ENCODE results near the gene SPOPL.

The SPOPL gene

GRCh38 chr2:138491495-138491862, 10.1 kb upstream of the SPOPL start (continued):
- no peak for TF ChIP-seq TSHZ1 (tag by site-specific recombination; IDR thresholded peaks at IDR 0.05; ENCODE audit: borderline replicate concordance)
- no peak for TF ChIP-seq ZNF398 (tag by site-specific recombination; IDR thresholded peaks at IDR 0.05)
- no peak for TF ChIP-seq MZF1 (tag by site-specific recombination; IDR thresholded peaks at IDR 0.05; ENCODE audit: borderline replicate concordance)
- TF ChIP-seq ZNF19 (tag by site-specific recombination; IDR thresholded peaks at IDR 0.05; ENCODE audit: low read depth): no peak
- no peak for TF ChIP-seq ZNF169 (tag by site-specific recombination; IDR thresholded peaks at IDR 0.05)
- TF ChIP-seq ZBTB44 (tag by site-specific recombination; IDR thresholded peaks at IDR 0.05): no peak
- TF ChIP-seq ZBTB11 (tag by site-specific recombination; conservative IDR thresholded peaks at IDR 0.05; ENCODE audit: low read depth): no peak
- TF ChIP-seq ZNF600 (tag by site-specific recombination; IDR thresholded peaks at IDR 0.05): no peak

GRCh38 chr2:138492160-138492559, 9.4 kb upstream of the SPOPL start:
- Histone ChIP-seq H3K9me3 (ENCODE audit: control insufficient read depth, insufficient read depth, low read depth, low read length) (no peaks in the 10 kb centered on the region), H3K4me3 (ENCODE audit: low read depth, low read length) (no peak overlapping the region), H3K27ac (ENCODE audit: extremely low read depth, low read depth, low read length) (no peak overlapping the region), H3K36me3 (ENCODE audit: control insufficient read depth in 2 of 2, insufficient read depth in 1 of 2, low read length in 2 of 2) (peaks cover 0 to 8% of the 10 kb centered on the region in 2 experiments; a peak in 1 of 3 replicates), H3K4me1 (ENCODE audit: control insufficient read depth, insufficient read depth, low read length) (no peaks in the 10 kb centered on the region)
- ChIA-PET POLR2A (no interaction called here), CTCF (no interaction called here)
- TF ChIP-seq ZNF777 (tag by site-specific recombination; IDR thresholded peaks at IDR 0.05; ENCODE audit: borderline replicate concordance) (no peak), SCRT2 (tag by site-specific recombination; IDR thresholded peaks at IDR 0.05) (no peak), PRDM1 (tag by site-specific recombination; IDR thresholded peaks at IDR 0.05) (no peak), ZNF513 (tag by site-specific recombination; IDR thresholded peaks at IDR 0.05) (no peak), ZNF660 (tag by site-specific recombination; IDR thresholded peaks at IDR 0.05) (no peak), ZFP41 (tag by site-specific recombination; IDR thresholded peaks at IDR 0.05; ENCODE audit: borderline replicate concordance) (no peak), HIC1 (tag by site-specific recombination; IDR thresholded peaks at IDR 0.05) (no peak), ZNF449 (tag by site-specific recombination; IDR thresholded peaks at IDR 0.05) (no peak)
